Effector memory CD4-positive, alpha-beta T cell (primary cell): ENCODE data around the gene RB1.
A peak's percentile ranks its signal among the peaks of the same experiment; 100 is the strongest.

Experiments
- DNase-seq, 3 donors: peaks; one replicate each; pipeline ENCODE4 v3.0.0-alpha.2; 2020
- H3K27ac ChIP-seq: 2 replicates; pipeline ENCODE4 v1.7.0; 2013; ENCODE audit warnings: mild to moderate bottlenecking, low read length, moderate library complexity; ENCODE audit not compliant: insufficient read depth, poor library complexity, severe bottlenecking
- H3K27me3 ChIP-seq: replicated peaks from 2 replicates; pipeline ENCODE4 v1.7.0; 2013; ENCODE audit warnings: mild to moderate bottlenecking, low read length; ENCODE audit not compliant: insufficient read depth, control insufficient read depth, poor library complexity, severe bottlenecking
- H3K36me3 ChIP-seq: 2 replicates; pipeline ENCODE4 v1.7.0; 2013; ENCODE audit warnings: mild to moderate bottlenecking, low read length, moderate library complexity; ENCODE audit not compliant: control insufficient read depth, insufficient read depth
- H3K4me1 ChIP-seq: 2 replicates; pipeline ENCODE4 v1.7.0; 2013; ENCODE audit warnings: low read length, mild to moderate bottlenecking; ENCODE audit not compliant: control insufficient read depth, insufficient read depth, poor library complexity, severe bottlenecking
- H3K4me3 ChIP-seq: 2 replicates; pipeline ENCODE4 v1.7.0; 2013; ENCODE audit warnings: low read length, low read depth, mild to moderate bottlenecking; ENCODE audit not compliant: insufficient read depth, poor library complexity, severe bottlenecking
- H3K9me3 ChIP-seq: 2 replicates; pipeline ENCODE4 v1.7.0; 2013; ENCODE audit warnings: mild to moderate bottlenecking, low read length, moderate library complexity; ENCODE audit not compliant: control insufficient read depth
- total RNA-seq, 3 donors: gene quantifications; one replicate each; lab custom pipeline; 2026; lab: John Stamatoyannopoulos, UW

The RB1 gene
- 34.6 to 57.4 (median 49.8) reads per million in 3 donors for total RNA-seq

DNA sequence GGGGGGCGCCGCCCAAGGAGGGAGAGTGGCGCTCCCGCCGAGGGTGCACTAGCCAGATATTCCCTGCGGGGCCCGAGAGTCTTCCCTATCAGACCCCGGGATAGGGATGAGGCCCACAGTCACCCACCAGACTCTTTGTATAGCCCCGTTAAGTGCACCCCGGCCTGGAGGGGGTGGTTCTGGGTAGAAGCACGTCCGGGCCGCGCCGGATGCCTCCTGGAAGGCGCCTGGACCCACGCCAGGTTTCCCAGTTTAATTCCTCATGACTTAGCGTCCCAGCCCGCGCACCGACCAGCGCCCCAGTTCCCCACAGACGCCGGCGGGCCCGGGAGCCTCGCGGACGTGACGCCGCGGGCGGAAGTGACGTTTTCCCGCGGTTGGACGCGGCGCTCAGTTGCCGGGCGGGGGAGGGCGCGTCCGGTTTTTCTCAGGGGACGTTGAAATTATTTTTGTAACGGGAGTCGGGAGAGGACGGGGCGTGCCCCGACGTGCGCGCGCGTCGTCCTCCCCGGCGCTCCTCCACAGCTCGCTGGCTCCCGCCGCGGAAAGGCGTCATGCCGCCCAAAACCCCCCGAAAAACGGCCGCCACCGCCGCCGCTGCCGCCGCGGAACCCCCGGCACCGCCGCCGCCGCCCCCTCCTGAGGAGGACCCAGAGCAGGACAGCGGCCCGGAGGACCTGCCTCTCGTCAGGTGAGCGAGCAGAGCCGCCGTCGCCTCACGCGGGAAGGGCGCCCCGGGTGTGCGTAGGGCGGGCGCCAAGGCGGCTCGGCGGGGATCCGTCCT lies at the start of gene RB1:
Gene RB1, plus strand, starts transcription at position 393 of the 784 bp plus-strand sequence. Its CDS starts 162 bp downstream, at position 555.
- Histone ChIP-seq H3K4me3 (peak within 1 kb of the TSS; percentile 85), H3K36me3 (no peaks in the 10 kb centered on the region), H3K27me3 (no peaks in the 10 kb centered on the region), H3K4me1 (peaks cover 13% of the 10 kb centered on the region), H3K9me3 (no peaks in the 10 kb centered on the region), H3K27ac (peak within 1 kb of the TSS; percentile 99)
- peak; percentile 87 to 89 (median 89) for DNase-seq

DNA sequence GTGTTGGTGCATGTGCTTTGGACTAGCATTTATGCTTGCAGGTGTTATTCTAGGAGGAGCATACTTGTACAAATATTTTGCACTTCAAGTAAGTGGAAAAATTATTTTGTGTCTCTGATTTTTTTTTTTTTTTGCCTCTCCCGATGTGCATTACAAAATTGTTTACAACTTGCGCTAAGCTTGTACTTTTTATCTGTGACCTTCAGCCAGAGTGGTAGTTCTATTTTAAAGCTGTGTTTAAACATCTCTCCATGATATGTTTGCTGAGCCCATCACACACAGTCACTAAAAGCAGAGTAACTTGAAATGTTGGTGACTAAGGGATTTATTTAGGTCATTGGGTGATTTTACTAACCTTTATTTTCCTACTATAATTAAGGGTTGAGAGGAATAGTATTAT lies 49.7 kb upstream of the RB1 start:
- H3K36me3 ChIP-seq, result peaks cover 50% of the 10 kb centered on the region
- no peak for DNase-seq
- H3K27me3 ChIP-seq, result no peaks in the 10 kb centered on the region
- H3K4me3 ChIP-seq, result no peak overlapping the region
- H3K27ac ChIP-seq, result no peak overlapping the region
- no peaks in the 10 kb centered on the region for H3K9me3 ChIP-seq
- peaks cover 18% of the 10 kb centered on the region for H3K4me1 ChIP-seq

DNA sequence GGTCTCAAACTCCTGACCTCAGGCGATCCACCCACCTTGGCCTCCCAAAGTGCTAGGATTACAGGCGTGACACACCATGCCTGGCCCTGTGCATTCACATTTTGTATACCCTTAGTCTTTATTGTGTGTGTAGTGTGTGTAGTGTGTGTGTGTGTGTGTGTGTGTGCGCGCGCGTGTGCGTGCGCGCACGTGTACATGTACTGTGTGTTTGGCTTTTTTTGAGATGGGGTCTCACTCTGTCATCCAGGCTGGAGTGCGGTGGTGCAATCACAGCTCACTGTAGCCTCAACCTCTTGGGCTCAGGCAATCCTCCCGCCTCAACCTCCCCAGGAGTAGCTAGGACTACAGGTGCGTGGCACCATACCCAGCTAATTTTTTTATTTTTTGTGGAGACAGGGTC lies 48.5 kb upstream of the RB1 start:
- H3K9me3 ChIP-seq, result no peaks in the 10 kb centered on the region
- H3K4me3 ChIP-seq, result no peak overlapping the region
- peaks cover 15% of the 10 kb centered on the region for H3K4me1 ChIP-seq
- no peak for DNase-seq
- H3K36me3 ChIP-seq, result peaks cover 58% of the 10 kb centered on the region
- no peak overlapping the region for H3K27ac ChIP-seq
- H3K27me3 ChIP-seq, result no peaks in the 10 kb centered on the region

GRCh38 chr13:48255954-48256353 lies 47.6 kb upstream of the RB1 start:
- DNase-seq, result no peak
- H3K36me3 ChIP-seq, result peaks cover 62% of the 10 kb centered on the region

GRCh38 chr13:48258002-48258401 lies 45.5 kb upstream of the RB1 start:
- DNase-seq, result no peak
- no peak overlapping the region for H3K4me3 ChIP-seq
- no peaks in the 10 kb centered on the region for H3K9me3 ChIP-seq
- no peaks in the 10 kb centered on the region for H3K4me1 ChIP-seq
- H3K27ac ChIP-seq, result no peak overlapping the region
- peaks cover 63% of the 10 kb centered on the region for H3K36me3 ChIP-seq
- H3K27me3 ChIP-seq, result no peaks in the 10 kb centered on the region

More at GRCh38 chr13:48255954-48256353, 47.6 kb upstream of the RB1 start:
- Histone ChIP-seq H3K27ac (no peak overlapping the region), H3K4me3 (no peak overlapping the region), H3K9me3 (no peaks in the 10 kb centered on the region), H3K27me3 (no peaks in the 10 kb centered on the region), H3K4me1 (peaks cover 12% of the 10 kb centered on the region)

GRCh38 chr13:48258430-48258829 lies 45.1 kb upstream of the RB1 start:
- no peaks in the 10 kb centered on the region for H3K4me1 ChIP-seq
- H3K36me3 ChIP-seq, result peaks cover 67% of the 10 kb centered on the region
- DNase-seq, result no peak
- no peak overlapping the region for H3K27ac ChIP-seq
- H3K4me3 ChIP-seq, result no peak overlapping the region
- H3K9me3 ChIP-seq, result no peaks in the 10 kb centered on the region
- H3K27me3 ChIP-seq, result no peaks in the 10 kb centered on the region

DNA sequence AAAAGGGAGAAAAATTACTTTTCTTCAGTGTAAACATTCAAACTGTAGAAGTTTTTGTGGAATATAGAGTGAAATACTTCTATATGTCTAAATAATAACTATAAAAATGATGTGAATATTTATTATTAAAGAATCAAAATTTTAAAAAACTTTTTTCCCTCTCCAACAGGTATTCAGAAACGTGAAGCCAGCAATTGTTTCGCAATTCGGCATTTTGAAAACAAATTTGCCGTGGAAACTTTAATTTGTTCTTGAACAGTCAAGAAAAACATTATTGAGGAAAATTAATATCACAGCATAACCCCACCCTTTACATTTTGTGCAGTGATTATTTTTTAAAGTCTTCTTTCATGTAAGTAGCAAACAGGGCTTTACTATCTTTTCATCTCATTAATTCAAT lies 42.6 kb upstream of the RB1 start:
- H3K9me3 ChIP-seq, result no peaks in the 10 kb centered on the region
- no peak for DNase-seq
- no peaks in the 10 kb centered on the region for H3K27me3 ChIP-seq
- H3K27ac ChIP-seq, result no peak overlapping the region
- H3K4me3 ChIP-seq, result no peak overlapping the region
- no peaks in the 10 kb centered on the region for H3K4me1 ChIP-seq
- H3K36me3 ChIP-seq, result peaks cover 55% of the 10 kb centered on the region

- DNase-seq, result no peak
- peaks cover 33% of the 10 kb centered on the region for H3K36me3 ChIP-seq
- H3K27ac ChIP-seq, result no peak overlapping the region
- H3K9me3 ChIP-seq, result no peaks in the 10 kb centered on the region
- no peaks in the 10 kb centered on the region for H3K4me1 ChIP-seq
- no peak overlapping the region for H3K4me3 ChIP-seq
- no peaks in the 10 kb centered on the region for H3K27me3 ChIP-seq
Measured at GRCh38 chr13:48263196-48263595, 40.4 kb upstream of the RB1 start.

GRCh38 chr13:48264058-48264457 lies 39.5 kb upstream of the RB1 start:
- Histone ChIP-seq H3K4me1 (no peaks in the 10 kb centered on the region), H3K36me3 (peaks cover 25% of the 10 kb centered on the region), H3K27me3 (no peaks in the 10 kb centered on the region), H3K9me3 (no peaks in the 10 kb centered on the region), H3K4me3 (no peak overlapping the region), H3K27ac (no peak overlapping the region)
- DNase-seq, result no peak

DNA sequence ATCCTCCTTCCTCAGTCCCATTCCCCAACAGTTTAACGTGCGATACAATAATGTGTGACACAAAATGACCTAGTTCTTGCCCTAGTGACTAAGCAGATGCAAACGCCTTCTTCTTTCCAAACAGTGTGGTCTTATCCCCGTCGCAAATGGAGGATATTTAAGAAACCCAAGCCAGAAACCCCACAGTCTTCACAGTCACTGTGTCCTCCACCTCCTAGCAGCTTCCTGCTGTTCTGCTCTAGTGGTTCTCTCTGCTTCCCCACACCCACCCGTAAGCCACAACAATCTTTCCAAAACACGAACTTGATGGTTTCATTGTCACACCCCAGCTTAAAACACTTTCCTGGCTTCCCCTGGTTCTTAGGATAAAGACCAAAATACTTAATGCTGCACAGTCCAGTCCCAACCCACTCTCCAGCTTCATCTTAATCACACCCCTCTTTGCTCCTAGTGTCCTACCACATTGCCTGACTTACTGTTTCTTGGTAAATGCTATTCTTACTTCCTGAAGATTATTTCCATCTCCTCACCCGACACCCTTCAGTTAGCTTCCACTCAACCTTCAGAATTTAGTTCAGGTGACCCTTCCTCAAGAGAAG lies 38.2 kb upstream of the RB1 start:
- no peak for DNase-seq
- Histone ChIP-seq H3K27ac (no peak overlapping the region), H3K36me3 (peaks cover 19% of the 10 kb centered on the region)

More for the DNA sequence above, 38.2 kb upstream of the RB1 start:
- no peak overlapping the region for H3K4me3 ChIP-seq
- H3K4me1 ChIP-seq, result no peaks in the 10 kb centered on the region
- no peaks in the 10 kb centered on the region for H3K9me3 ChIP-seq
- no peaks in the 10 kb centered on the region for H3K27me3 ChIP-seq
